GM19372 (cell line): ENCODE measurements around the gene CALHM2.

Experiments
- ATAC-seq: cut with Tn5 transposase; IDR thresholded peaks from one replicate; pipeline ENCODE4 v1.9.1; 2021; ENCODE audit warnings: mild to moderate bottlenecking, low read depth, moderate library complexity; ENCODE audit not compliant: unreplicated experiment

Gene CALHM2

GRCh38 chr10:103451091-103451813 is 918 bp downstream of the CALHM2 start:
- no peak for ATAC-seq

GRCh38 chr10:103450201-103450695 is 1.9 kb downstream of the CALHM2 start:
- no peak for ATAC-seq

- no peak for ATAC-seq
These were observed 2.7 kb downstream of the CALHM2 start for GRCh38 chr10:103449208-103450144.

- ATAC-seq, result no peak
These were observed 3.4 kb downstream of the CALHM2 start for GRCh38 chr10:103448746-103449145.

GRCh38 chr10:103447187-103447586 is 5.0 kb downstream of the CALHM2 start:
- ATAC-seq, result no peak

- ATAC-seq, result no peak
These were observed 6.2 kb downstream of the CALHM2 start for GRCh38 chr10:103445767-103446567.

GRCh38 chr10:103445366-103445765 is 6.8 kb downstream of the CALHM2 start:
- no peak for ATAC-seq

GRCh38 chr10:103444478-103444877 is 7.7 kb downstream of the CALHM2 start:
- no peak for ATAC-seq

GRCh38 chr10:103443475-103444185 is 8.5 kb downstream of the CALHM2 start:
- ATAC-seq, result no peak

- no peak for ATAC-seq
These were observed 10.1 kb downstream of the CALHM2 start for GRCh38 chr10:103442031-103442461.

GRCh38 chr10:103441611-103442010 is 10.6 kb downstream of the CALHM2 start:
- no peak for ATAC-seq

GRCh38 chr10:103441206-103441605 is 11.0 kb downstream of the CALHM2 start:
- ATAC-seq, result no peak

- ATAC-seq, result no peak
These were observed 11.8 kb downstream of the CALHM2 start for GRCh38 chr10:103440416-103440815.

- ATAC-seq, result no peak
These were observed 12.4 kb downstream of the CALHM2 start for GRCh38 chr10:103439776-103440175.

- no peak for ATAC-seq
These were observed 18.3 kb downstream of the CALHM2 start for GRCh38 chr10:103433858-103434257.

- ATAC-seq, result no peak
These were observed 20.3 kb downstream of the CALHM2 start for GRCh38 chr10:103431902-103432301.

GRCh38 chr10:103429647-103430046 is 22.5 kb downstream of the CALHM2 start:
- ATAC-seq, result no peak

GRCh38 chr10:103428989-103429643 is 23.1 kb downstream of the CALHM2 start:
- ATAC-seq, result no peak

- ATAC-seq, result no peak
These were observed 24.3 kb downstream of the CALHM2 start for GRCh38 chr10:103427866-103428265.
